ENCODE measurements around the gene DIAPH3.

Gene DIAPH3

DNA sequence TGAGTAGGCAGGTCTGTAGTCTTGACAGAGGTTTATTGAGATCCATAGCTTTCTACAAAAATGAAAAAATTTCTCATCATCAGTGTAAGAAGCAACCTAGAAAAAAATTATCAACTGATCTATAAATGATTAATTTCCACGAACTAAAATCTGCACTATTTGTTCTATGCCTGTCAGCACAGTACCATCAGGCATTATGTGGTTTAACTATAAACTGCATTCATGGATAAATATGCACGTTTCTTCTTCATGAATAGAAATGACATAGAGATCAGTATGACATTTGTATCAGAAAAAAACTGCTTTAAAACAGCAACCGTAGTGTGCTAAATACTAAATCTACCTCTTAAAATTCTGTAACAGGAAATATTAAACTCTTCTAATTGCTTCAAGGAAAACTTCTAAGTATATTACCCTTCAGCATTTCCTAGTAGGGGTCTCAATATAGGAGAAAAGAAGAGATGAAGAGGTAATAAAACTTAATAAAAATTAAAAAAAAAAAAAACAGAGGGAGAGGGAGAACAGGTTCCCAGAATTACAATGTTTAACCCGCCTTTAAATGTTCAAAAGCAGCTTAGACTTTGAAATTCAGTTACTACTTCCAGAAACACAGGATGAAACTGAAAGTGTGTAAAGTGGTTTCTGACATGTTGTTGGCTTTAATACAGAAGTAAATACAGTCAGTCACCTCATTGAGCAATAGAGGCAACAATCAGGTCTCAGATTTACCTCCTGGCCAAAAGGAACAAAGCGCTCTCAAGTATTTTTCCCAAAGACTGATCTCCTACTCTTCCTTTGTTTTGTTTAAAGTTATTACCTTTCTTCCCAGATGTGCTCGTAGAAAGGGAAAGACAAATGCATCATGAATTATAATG, 144.4 kb downstream of the DIAPH3 start:
- 0 out of 2 replicates have a peak, but pooled peaks have one; percentile 17 for TF ChIP-seq EZH2phosphoT487 (IDR thresholded peaks at IDR 0.05; ENCODE audit: borderline replicate concordance)
- TF ChIP-seq, protein P1, sequence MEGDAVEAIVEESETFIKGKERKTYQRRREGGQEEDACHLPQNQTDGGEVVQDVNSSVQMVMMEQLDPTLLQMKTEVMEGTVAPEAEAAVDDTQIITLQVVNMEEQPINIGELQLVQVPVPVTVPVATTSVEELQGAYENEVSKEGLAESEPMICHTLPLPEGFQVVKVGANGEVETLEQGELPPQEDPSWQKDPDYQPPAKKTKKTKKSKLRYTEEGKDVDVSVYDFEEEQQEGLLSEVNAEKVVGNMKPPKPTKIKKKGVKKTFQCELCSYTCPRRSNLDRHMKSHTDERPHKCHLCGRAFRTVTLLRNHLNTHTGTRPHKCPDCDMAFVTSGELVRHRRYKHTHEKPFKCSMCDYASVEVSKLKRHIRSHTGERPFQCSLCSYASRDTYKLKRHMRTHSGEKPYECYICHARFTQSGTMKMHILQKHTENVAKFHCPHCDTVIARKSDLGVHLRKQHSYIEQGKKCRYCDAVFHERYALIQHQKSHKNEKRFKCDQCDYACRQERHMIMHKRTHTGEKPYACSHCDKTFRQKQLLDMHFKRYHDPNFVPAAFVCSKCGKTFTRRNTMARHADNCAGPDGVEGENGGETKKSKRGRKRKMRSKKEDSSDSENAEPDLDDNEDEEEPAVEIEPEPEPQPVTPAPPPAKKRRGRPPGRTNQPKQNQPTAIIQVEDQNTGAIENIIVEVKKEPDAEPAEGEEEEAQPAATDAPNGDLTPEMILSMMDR (conservative IDR thresholded peaks at IDR 0.05; ENCODE audit: low read length): no peak
- Histone ChIP-seq H3K79me2 (ENCODE audit: insufficient read depth, low read length) (no peaks in the 10 kb centered on the region), H3K36me3 (ENCODE audit: insufficient read depth, low read length) (peaks cover 10% of the 10 kb centered on the region), H2AFZ (ENCODE audit: low read length) (no peak overlapping the region), H3K9me3 (ENCODE audit: insufficient read depth, low read depth, low read length) (peaks cover 4% of the 10 kb centered on the region; the same call in 1 of the 2 replicates), H3K9ac (ENCODE audit: low read depth, low read length, poor library complexity, severe bottlenecking) (no peak overlapping the region), H3F3A (ENCODE audit: low read depth) (no peaks in the 10 kb centered on the region), H3K9me2 (replicated peaks; ENCODE audit: low read depth, low read length) (no peaks in the 10 kb centered on the region), H3K4me2 (ENCODE audit: low read depth, low read length, poor library complexity, severe bottlenecking) (peak overlapping the region; percentile 69), H3K4me1 (ENCODE audit: insufficient read depth, low read length, poor library complexity, severe bottlenecking) (peaks cover 37% of the 10 kb centered on the region), H4K20me1 (ENCODE audit: insufficient read depth, low read length, poor library complexity, severe bottlenecking) (peaks cover 9% of the 10 kb centered on the region), H3K27me3 (ENCODE audit: insufficient read depth, low read length, poor library complexity, severe bottlenecking) (no peaks in the 10 kb centered on the region), H3K4me3 (ENCODE audit: low read length, poor library complexity, severe bottlenecking) (peak overlapping the region; percentile 52)

DNA sequence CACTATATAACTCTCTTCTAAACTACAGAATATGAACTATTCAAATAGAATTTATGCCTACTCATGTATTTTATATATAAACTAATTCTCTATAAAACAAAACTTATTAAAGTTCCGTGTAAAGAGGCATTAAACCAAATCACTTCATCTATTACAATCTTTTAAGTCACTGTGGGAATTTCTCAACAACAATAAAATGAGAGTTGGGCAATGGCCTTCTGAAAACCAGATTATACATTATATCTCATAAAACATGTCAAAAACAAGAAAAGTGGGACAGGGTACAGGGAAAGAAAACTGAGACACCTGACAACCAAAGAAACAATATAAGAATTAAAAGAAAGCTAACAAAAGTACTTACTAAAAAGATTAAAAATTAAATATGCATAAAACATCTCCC, 145.2 kb downstream of the DIAPH3 start:
- Histone ChIP-seq H3K9me2 (replicated peaks; ENCODE audit: low read depth, low read length) (no peaks in the 10 kb centered on the region), H3K4me1 (ENCODE audit: insufficient read depth, low read length, poor library complexity, severe bottlenecking) (peaks cover 37% of the 10 kb centered on the region), H3K9ac (ENCODE audit: low read depth, low read length, poor library complexity, severe bottlenecking) (no peak overlapping the region), H4K20me1 (ENCODE audit: insufficient read depth, low read length, poor library complexity, severe bottlenecking) (peaks cover 9% of the 10 kb centered on the region), H3K36me3 (ENCODE audit: insufficient read depth, low read length) (peaks cover 6% of the 10 kb centered on the region; the same call in 1 of the 2 replicates), H3K79me2 (ENCODE audit: insufficient read depth, low read length) (no peaks in the 10 kb centered on the region), H3K27me3 (ENCODE audit: insufficient read depth, low read length, poor library complexity, severe bottlenecking) (no peaks in the 10 kb centered on the region), H3K4me3 (ENCODE audit: low read length, poor library complexity, severe bottlenecking) (peak overlapping the region; percentile 52), H2AFZ (ENCODE audit: low read length) (no peak overlapping the region), H3F3A (ENCODE audit: low read depth) (no peaks in the 10 kb centered on the region), H3K9me3 (ENCODE audit: insufficient read depth, low read depth, low read length) (no peaks in the 10 kb centered on the region), H3K4me2 (ENCODE audit: low read depth, low read length, poor library complexity, severe bottlenecking) (peak overlapping the region; percentile 69)
- TF ChIP-seq, protein P1 (conservative IDR thresholded peaks at IDR 0.05; ENCODE audit: low read length): no peak
- TF ChIP-seq EZH2phosphoT487 (IDR thresholded peaks at IDR 0.05; ENCODE audit: borderline replicate concordance): no peak

DNA sequence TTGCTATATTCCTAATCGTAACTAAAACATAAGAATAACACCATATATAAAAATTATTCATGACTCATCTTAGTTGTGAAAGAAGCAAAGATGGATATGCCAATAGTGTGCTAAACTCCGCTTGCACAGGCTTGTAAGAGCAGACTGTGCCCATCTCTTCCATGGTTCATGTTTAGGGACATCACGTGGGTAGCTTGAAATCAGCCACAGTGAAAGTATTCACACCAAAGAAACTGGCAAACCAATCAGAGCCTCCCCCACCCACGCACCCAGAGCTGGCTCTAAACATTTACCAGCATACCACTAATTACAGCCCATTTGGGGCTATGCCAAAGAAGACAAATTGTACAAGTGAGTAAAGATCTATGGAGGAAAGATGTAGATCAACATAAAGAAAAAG, 147.5 kb downstream of the DIAPH3 start:
- TF ChIP-seq EZH2phosphoT487 (IDR thresholded peaks at IDR 0.05; ENCODE audit: borderline replicate concordance): no peak
- TF ChIP-seq, protein P1 (conservative IDR thresholded peaks at IDR 0.05; ENCODE audit: low read length): no peak
- Histone ChIP-seq H3K9ac (ENCODE audit: low read depth, low read length, poor library complexity, severe bottlenecking) (no peak overlapping the region), H3K79me2 (ENCODE audit: insufficient read depth, low read length) (no peaks in the 10 kb centered on the region)

More for the DNA sequence above, 147.5 kb downstream of the DIAPH3 start:
- Histone ChIP-seq H3K4me1 (ENCODE audit: insufficient read depth, low read length, poor library complexity, severe bottlenecking) (peaks cover 21% of the 10 kb centered on the region), H4K20me1 (ENCODE audit: insufficient read depth, low read length, poor library complexity, severe bottlenecking) (peaks cover 9% of the 10 kb centered on the region), H3K9me2 (replicated peaks; ENCODE audit: low read depth, low read length) (no peaks in the 10 kb centered on the region), H3K4me2 (ENCODE audit: low read depth, low read length, poor library complexity, severe bottlenecking) (no peak overlapping the region), H3K36me3 (ENCODE audit: insufficient read depth, low read length) (peaks cover 14% of the 10 kb centered on the region; the same call in 1 of the 2 replicates), H3K27me3 (ENCODE audit: insufficient read depth, low read length, poor library complexity, severe bottlenecking) (no peaks in the 10 kb centered on the region), H3K4me3 (ENCODE audit: low read length, poor library complexity, severe bottlenecking) (no peak overlapping the region), H2AFZ (ENCODE audit: low read length) (no peak overlapping the region), H3F3A (ENCODE audit: low read depth) (no peaks in the 10 kb centered on the region), H3K9me3 (ENCODE audit: insufficient read depth, low read depth, low read length) (no peaks in the 10 kb centered on the region)
